Inferior parietal cortex (tissue), 1 donor: ENCODE results near the gene DCST1.
A peak's percentile ranks its signal among the peaks of the same experiment; 100 is the strongest.

ENCODE experiments used
- DNase-seq: peaks from one replicate; pipeline ENCODE4 v3.0.0-alpha.2; 2016; ENCODE audit errors: extremely low spot score

The DCST1 gene

GRCh38 chr1:155086856-155087535 is 53.4 kb downstream of the DCST1 start:
- no peak for DNase-seq

- peak; percentile 86 for DNase-seq
Measured at GRCh38 chr1:155091071-155092051, 57.7 kb downstream of the DCST1 start.

GRCh38 chr1:155092131-155092530 is 58.5 kb downstream of the DCST1 start:
- DNase-seq, result no peak

GRCh38 chr1:155092641-155093040 is 59.0 kb downstream of the DCST1 start:
- no peak for DNase-seq

GRCh38 chr1:155093911-155094621 is 60.4 kb downstream of the DCST1 start:
- peak; percentile 71 for DNase-seq

GRCh38 chr1:155094622-155094948 is 61.0 kb downstream of the DCST1 start:
- no peak for DNase-seq

GRCh38 chr1:155099331-155099730 is 65.7 kb downstream of the DCST1 start:
- DNase-seq, result no peak
